H1 (cell line): ENCODE results near the gene COL1A1. TPM values are rescaled to one million over a fixed set of nuclear protein-coding genes. Genes with fewer than 3 reads are reported as not detected.
A peak's percentile ranks its signal among the peaks of the same experiment; 100 is the strongest.

ENCODE experiments used
- CTCF ChIA-PET: fragments of 300-600 bp; sonication (Branson Sonifier 250); formaldehyde crosslinking; loops from one replicate; lab custom pipeline; 2021; ENCODE audit not compliant: partially characterized antibody; lab: Charles Lee
- POLR2A ChIA-PET: fragments of 300-600 bp; sonication (Branson Sonifier 250); formaldehyde crosslinking; loops from one replicate; lab custom pipeline; 2021; ENCODE audit warnings: inconsistent platforms; ENCODE audit not compliant: partially characterized antibody; lab: Charles Lee
- DNase-seq, 2 experiments: peaks; one replicate each; pipeline versions ENCODE4 v3.0.0 to v3.0.0-alpha.2; 2010 to 2022; ENCODE audit warnings: low spot score in 2 of 2, low read depth in 1 of 2, mixed read lengths in 1 of 2
- FAIRE-seq: peaks from 2 replicates; lab custom pipeline; 2011; peaks lifted over from hg19 to GRCh38; lab: Jason Lieb, UNC
- H2AFZ ChIP-seq: 2 replicates; pipeline ENCODE4 v1.8.1; 2012; ENCODE audit warnings: low read length, inconsistent platforms
- H2AK5ac ChIP-seq: 2 replicates; pipeline ENCODE4 v1.6.1; 2013; ENCODE audit warnings: low read depth, low read length
- H2BK120ac ChIP-seq: replicated peaks from 2 replicates; pipeline ENCODE3; 2013; ENCODE audit warnings: low read depth, low read length, inconsistent platforms
- H2BK12ac ChIP-seq: 2 replicates; pipeline ENCODE4 v1.6.1; 2013; ENCODE audit warnings: low read depth, low read length
- H2BK15ac ChIP-seq: 2 replicates; pipeline ENCODE4 v1.6.1; 2013; ENCODE audit warnings: low read length
- H2BK20ac ChIP-seq: 2 replicates; pipeline ENCODE4 v1.6.1; 2013; ENCODE audit warnings: low read length
- H2BK5ac ChIP-seq: 2 replicates; pipeline ENCODE4 v1.6.1; 2013; ENCODE audit warnings: low read depth, low read length
- H3K14ac ChIP-seq: 2 replicates; pipeline ENCODE4 v1.6.1; 2013; ENCODE audit warnings: inconsistent platforms; ENCODE audit not compliant: insufficient read length
- H3K18ac ChIP-seq: 2 replicates; pipeline ENCODE4 v1.6.1; 2013; ENCODE audit warnings: low read length; ENCODE audit errors: extremely low read depth
- H3K23ac ChIP-seq: 2 replicates; pipeline ENCODE4 v1.6.1; 2013; ENCODE audit warnings: inconsistent platforms; ENCODE audit not compliant: insufficient read length
- H3K23me2 ChIP-seq: 2 replicates; pipeline ENCODE4 v1.6.1; 2013; ENCODE audit warnings: low read depth, low read length
- H3K27ac ChIP-seq: 2 replicates; pipeline ENCODE4 v1.6.1; 2011; ENCODE audit warnings: low read depth, low read length, inconsistent platforms
- H3K27me3 ChIP-seq, 4 experiments: replicated peaks in 1 of 4; 1 replicate in 1 of 4; 2 replicates in 3 of 4; pipeline versions ENCODE4 v1.6.1 to v1.8.1; 2011 to 2013; ENCODE audit warnings: low read length in 3 of 4, mild to moderate bottlenecking in 3 of 4, inconsistent platforms in 2 of 4, mixed read lengths in 2 of 4, moderate library complexity in 1 of 4; ENCODE audit not compliant: control insufficient read depth in 3 of 4, insufficient read depth in 3 of 4; ENCODE audit errors: extremely low read depth in 1 of 4
- H3K36me3 ChIP-seq, 4 experiments: 2 replicates each; pipeline versions ENCODE4 v1.6.1 to v1.8.1; 2011 to 2013; ENCODE audit warnings: mild to moderate bottlenecking in 4 of 4, low read length in 3 of 4, moderate library complexity in 2 of 4, control low read depth in 1 of 4, inconsistent platforms in 1 of 4; ENCODE audit not compliant: insufficient read depth in 4 of 4, control insufficient read depth in 2 of 4
- H3K4ac ChIP-seq: replicated peaks from 2 replicates; pipeline ENCODE3; 2013; ENCODE audit warnings: low read length, low read depth, mixed read lengths, inconsistent platforms; ENCODE audit not compliant: insufficient read length
- H3K4me1 ChIP-seq, 4 experiments: replicated peaks in 1 of 4; 1 replicate in 1 of 4; 2 replicates in 3 of 4; pipeline versions ENCODE4 v1.6.1 to v1.8.1; 2011 to 2013; ENCODE audit warnings: low read length in 3 of 4, inconsistent platforms in 2 of 4, mixed read lengths in 1 of 4; ENCODE audit not compliant: insufficient read depth in 4 of 4, control insufficient read depth in 3 of 4
- H3K4me2 ChIP-seq, 2 experiments: 2 replicates each; pipeline versions ENCODE4 v1.6.1 to v1.8.1; 2011 to 2013; ENCODE audit warnings: low read depth in 2 of 2, low read length in 2 of 2, control low read depth in 1 of 2, inconsistent platforms in 1 of 2, mild to moderate bottlenecking in 1 of 2; ENCODE audit not compliant: insufficient read depth in 1 of 2
- H3K4me3 ChIP-seq, 4 experiments: fragments of 200-600, 300-600 bp in 1 of 4; sonication (generic), shearing (Covaris generic), sonication (Bioruptor Twin) in 1 of 4; 2 replicates each; pipeline versions ENCODE4 v1.5.1 to v1.8.1; 2011 to 2016; ENCODE audit warnings: low read length in 4 of 4, low read depth in 3 of 4, control low read depth in 2 of 4, inconsistent platforms in 2 of 4, mild to moderate bottlenecking in 2 of 4, mixed read lengths in 1 of 4, moderate library complexity in 1 of 4; ENCODE audit not compliant: insufficient read depth in 2 of 4; ENCODE audit errors: extremely low read depth in 1 of 4
- H3K56ac ChIP-seq: replicated peaks from 2 replicates; pipeline ENCODE3; 2013; ENCODE audit warnings: low read depth, mild to moderate bottlenecking, mixed read lengths, low read length, inconsistent platforms; ENCODE audit not compliant: insufficient read length
- H3K79me1 ChIP-seq: 2 replicates; pipeline ENCODE4 v1.6.1; 2013; ENCODE audit warnings: low read depth, low read length, control low read depth
- H3K79me2 ChIP-seq, 2 experiments: 2 replicates each; pipeline versions ENCODE4 v1.6.1 to v1.8.1; 2012 to 2013; ENCODE audit warnings: low read length in 2 of 2, mild to moderate bottlenecking in 2 of 2, inconsistent platforms in 1 of 2; ENCODE audit not compliant: insufficient read depth in 2 of 2, control insufficient read depth in 1 of 2
- H3K9ac ChIP-seq, 4 experiments: replicated peaks in 1 of 4; 1 replicate in 1 of 4; 2 replicates in 3 of 4; pipeline versions ENCODE4 v1.6.1 to v1.8.1; 2011 to 2013; ENCODE audit warnings: low read depth in 3 of 4, low read length in 3 of 4, control low read depth in 2 of 4, mild to moderate bottlenecking in 2 of 4, moderate library complexity in 2 of 4, inconsistent platforms in 1 of 4; ENCODE audit errors: extremely low read depth in 1 of 4
- H3K9me3 ChIP-seq, 2 experiments: 2 replicates each; pipeline versions ENCODE4 v1.6.1 to v1.8.1; 2012 to 2013; ENCODE audit warnings: mild to moderate bottlenecking in 2 of 2, moderate library complexity in 2 of 2, control low read depth in 1 of 2, inconsistent platforms in 1 of 2, low read depth in 1 of 2, low read length in 1 of 2, mixed read lengths in 1 of 2; ENCODE audit not compliant: insufficient read depth in 2 of 2
- H4K20me1 ChIP-seq, 2 experiments: replicated peaks in 1 of 2; 2 replicates each; pipeline versions ENCODE3 to v1.8.1; 2011 to 2013; ENCODE audit warnings: inconsistent platforms in 2 of 2, low read length in 2 of 2, mild to moderate bottlenecking in 1 of 2; ENCODE audit not compliant: insufficient read depth in 2 of 2, control insufficient read depth in 1 of 2
- H4K5ac ChIP-seq: 2 replicates; pipeline ENCODE4 v1.6.1; 2013; ENCODE audit warnings: low read length, low read depth, mixed read lengths, inconsistent platforms; ENCODE audit not compliant: insufficient read length
- H4K8ac ChIP-seq: 2 replicates; pipeline ENCODE4 v1.8.0; 2013; ENCODE audit warnings: mild to moderate bottlenecking, moderate library complexity, low read length, inconsistent platforms; ENCODE audit not compliant: insufficient read depth; ENCODE audit errors: extremely low read depth
- H4K91ac ChIP-seq: replicated peaks from 2 replicates; pipeline ENCODE3; 2013; ENCODE audit warnings: low read length, mixed read lengths, inconsistent platforms; ENCODE audit not compliant: insufficient read length
- CHD1 ChIP-seq: IDR thresholded peaks from 2 replicates; pipeline ENCODE4 v1.6.1; 2012; ENCODE audit warnings: low read depth, low read length, improper control_type of control experiment
- EZH2 ChIP-seq: fragments of 200-600 bp; sonication (generic); IDR thresholded peaks from 2 replicates; pipeline ENCODE4 v1.7.1; 2012; ENCODE audit warnings: low read depth, mild to moderate bottlenecking, moderate library complexity, low read length, inconsistent platforms; ENCODE audit not compliant: severe bottlenecking
- GABPA ChIP-seq: IDR thresholded peaks from 2 replicates; pipeline ENCODE4 v1.6.1; 2011; ENCODE audit warnings: mild to moderate bottlenecking, low read length, moderate library complexity, borderline replicate concordance; ENCODE audit not compliant: insufficient read depth
- HDAC2 ChIP-seq, 2 experiments: fragments of 300-600 bp in 1 of 2; sonication (generic) in 1 of 2; IDR thresholded peaks; 2 replicates each; pipeline ENCODE4 v1.6.1; 2011 to 2012; ENCODE audit warnings: low read depth in 2 of 2, low read length in 2 of 2, mild to moderate bottlenecking in 2 of 2, moderate library complexity in 2 of 2, borderline replicate concordance in 1 of 2, inconsistent platforms in 1 of 2
- KDM1A ChIP-seq: fragments of 200-600, 300-600 bp; sonication (generic); IDR thresholded peaks from 2 replicates; pipeline ENCODE4 v1.7.1; 2016; ENCODE audit warnings: mild to moderate bottlenecking, low read length, borderline replicate concordance
- RNF2 ChIP-seq: fragments of 200-900, 300-1000 bp; sonication (generic); IDR thresholded peaks from 2 replicates; pipeline ENCODE4 v1.7.1; 2016; ENCODE audit warnings: borderline replicate concordance, low read depth, mild to moderate bottlenecking, antibody characterized with exemption, low read length; ENCODE audit not compliant: poor library complexity, severe bottlenecking; ENCODE audit errors: missing control alignments
- SIRT6 ChIP-seq: IDR thresholded peaks from one replicate; pipeline ENCODE4 v1.7.1; 2012; ENCODE audit warnings: low read length, inconsistent platforms
- TAF7 ChIP-seq: optimal IDR thresholded peaks from 2 replicates; pipeline ENCODE3; 2011; ENCODE audit warnings: low read depth, mild to moderate bottlenecking, inconsistent platforms, low read length, moderate library complexity, borderline replicate concordance
- TBP ChIP-seq: IDR thresholded peaks from 2 replicates; pipeline ENCODE4 v1.6.1; 2011; ENCODE audit warnings: low read depth, low read length, improper control_type of control experiment
- WGBS, 2 experiments: shearing (Covaris generic) in 1 of 2; methylation state at CpG; one replicate each; pipeline versions ENCODE4 v1.1.6 to v1.1.7; 2013 to 2015; ENCODE audit warnings: low lambda C conversion rate in 2 of 2, mixed read lengths in 2 of 2, inconsistent platforms in 1 of 2, low coverage in 1 of 2, missing lambda C conversion rate in 1 of 2; ENCODE audit not compliant: insufficient replicate concordance in 2 of 2, insufficient coverage in 1 of 2, insufficient read length in 1 of 2; ENCODE audit errors: extremely low coverage in 1 of 2, missing lambda C conversion rate in 1 of 2; 5-methylcytosine and 5-hydroxymethylcytosine counted together
- polyA plus RNA-seq, 7 experiments: library from polyadenylated mRNA; depleted of rRNA in 3 of 7; stranded (reverse) in 5 of 7; unstranded in 2 of 7; fragments of >200 nt in 5 of 7; fragments of 200-250 nt in 2 of 7; gene quantifications; 1 replicate in 5 of 7; 2 replicates in 1 of 7; 4 replicates in 1 of 7; pipeline versions ENCODE4 v1.2.1 to v1.2.3, GENCODE V29; 2011 to 2013; ENCODE audit warnings: missing spikeins in 2 of 7, mixed read lengths in 2 of 7
- total RNA-seq: library from RNA; stranded (reverse); fragmentation: NEBNext Ultra II Directional; extraction: Animal tissue kit (Norgen Biotek cat#: 25700); gene quantifications from 2 replicates; pipeline ENCODE4 v1.2.1, GENCODE V29; 2021

COL1A1 gene
- total and polyA plus RNA-seq, 2 of the 8 experiments (the other 6 are each of a cell fraction or from before 2014, with no cell fraction given): 14.1 to 80.4 TPM

DNA sequence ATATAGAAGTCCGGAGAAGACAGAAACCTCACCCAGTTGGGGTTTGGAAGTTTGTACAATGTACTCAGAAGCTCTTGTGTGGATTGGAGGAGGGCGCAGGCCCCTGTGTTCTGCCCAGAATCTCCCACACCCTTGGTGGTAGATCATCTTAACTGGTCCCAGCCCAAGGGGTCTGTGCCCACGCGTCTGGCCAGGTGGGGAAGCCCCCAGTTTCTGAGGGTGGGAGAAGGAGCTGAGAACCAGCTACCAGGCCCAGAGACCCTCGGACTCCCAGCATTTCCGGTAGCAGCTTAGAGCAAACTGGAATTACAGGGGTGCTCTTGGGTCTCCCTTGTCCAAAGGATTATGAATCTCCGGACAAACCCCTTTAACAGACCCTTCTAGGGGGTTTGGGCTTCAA, 48.7 kb downstream of the COL1A1 start:
- Histone ChIP-seq H4K8ac (no peak overlapping the region), H2AFZ (no peak overlapping the region), H3K9me3 (no peaks in the 10 kb centered on the region), H3K23me2 (peaks cover 30% of the 10 kb centered on the region), H3K4me1 (peaks cover 0 to 18% (median 13%) of the 10 kb centered on the region in 4 experiments; a peak in 6 of 7 replicates), H2BK15ac (no peak overlapping the region), H4K91ac (peak overlapping the region; percentile 79), H3K4me2 (peak overlapping the region in 1 of 2 experiments; percentile 87; a peak in 2 of 4 replicates), H3K18ac (no peak overlapping the region; the same call in 1 of the 2 replicates), H2BK120ac (no peak overlapping the region), H3K79me2 (no peaks in the 10 kb centered on the region), H3K56ac (no peak overlapping the region), H3K4ac (no peak overlapping the region), H2BK12ac (peak overlapping the region; percentile 72; the same call in 1 of the 2 replicates), H3K27me3 (peaks cover 2 to 17% (median 15%) of the 10 kb centered on the region in 4 experiments; a peak in 6 of 7 replicates), H4K20me1 (peaks cover 3 to 5% of the 10 kb centered on the region in 2 experiments), H2BK5ac (no peak overlapping the region; the same call in 1 of the 2 replicates), H3K36me3 (no peaks in the 10 kb centered on the region), H2BK20ac (peak overlapping the region; percentile 80), H3K9ac (no peak overlapping the region), H4K5ac (no peak overlapping the region), H2AK5ac (no peak overlapping the region), H3K14ac (no peak overlapping the region), H3K23ac (no peak overlapping the region), H3K27ac (no peak overlapping the region), H3K4me3 (peak overlapping the region in 1 of 4 experiments; percentile 64; a peak in 1 of 8 replicates), H3K79me1 (peaks cover 1% of the 10 kb centered on the region; the same call in 1 of the 2 replicates)
- DNase-seq (no peak), FAIRE-seq (no peak)
- WGBS, 2 experiments: 76% methylated on average over 7 of the region's 7 CpGs; no CpG with 5 or more reads in 1 of the 2 experiments
- TF ChIP-seq TAF7 (no peak), GABPA (no peak), EZH2 (no peak), RNF2 (no peak), CHD1 (no peak), KDM1A (no peak), SIRT6 (no peak), HDAC2 (IDR thresholded peaks at IDR 0.05; ENCODE audit: borderline replicate concordance in 1 of 2, low read depth in 2 of 2, low read length in 2 of 2) (no peak), TBP (no peak)
- CTCF ChIA-PET: interaction anchor here (0.8 to 21.5 kb wide), 15 partner anchors 9 to 245 kb away, joined by 3 to 299 read pairs (median 5); partner anchors contain the start of genes LRRC59, PDK2, SAMD14 and SGCA
- POLR2A ChIA-PET: interaction anchor here (0.6 to 2.6 kb wide), 15 partner anchors 9 to 293 kb away, joined by 3 to 25 read pairs (median 4); partner anchors contain the start of genes PDK2 and SAMD14
